ENCODE results near the gene ARPC4.
A peak's percentile ranks its signal among the peaks of the same experiment; 100 is the strongest.

DNA sequence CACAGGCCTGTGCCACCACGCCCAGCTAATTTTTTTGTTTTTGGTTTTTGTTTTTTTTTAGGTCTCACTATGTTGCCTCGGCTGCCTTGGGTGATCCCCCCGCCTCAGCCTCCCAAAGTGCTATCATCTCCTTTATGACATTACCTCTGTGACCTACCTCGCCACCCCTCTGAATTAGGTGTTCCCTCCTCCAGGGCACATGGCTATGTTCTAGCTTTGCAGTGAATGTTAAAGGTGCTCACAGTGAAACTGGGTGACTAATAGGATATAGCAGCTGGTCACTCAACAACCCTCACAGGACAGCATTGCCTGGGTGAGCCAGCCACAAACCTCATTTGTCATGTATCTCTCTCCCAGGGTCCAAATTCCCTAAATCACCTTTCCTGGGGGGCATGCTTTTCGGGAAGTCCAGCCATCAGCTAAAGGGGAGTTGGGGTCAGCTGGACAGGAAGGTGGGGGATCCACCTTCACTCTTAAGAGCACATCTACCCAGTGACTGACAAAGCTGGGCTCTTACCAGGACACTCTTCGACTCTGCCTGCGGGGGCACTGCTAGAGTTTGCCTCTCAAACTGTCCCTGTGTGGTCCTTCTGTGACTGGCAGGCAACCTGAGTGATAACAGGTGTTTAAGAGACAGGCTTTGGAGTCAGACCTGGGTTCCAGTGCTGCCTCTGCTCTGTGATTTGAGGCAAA is 15.6 kb downstream of the ARPC4 start:
- TF ChIP-seq CTCF (conservative IDR thresholded peaks at IDR 0.05 in 1 of 2, IDR thresholded peaks at IDR 0.05 in 1 of 2; ENCODE audit: extremely low read depth in 1 of 2, insufficient read depth in 1 of 2, low read depth in 1 of 2, low read length in 2 of 2) (peak; percentile 34), EZH2 (IDR thresholded peaks at IDR 0.05; ENCODE audit: borderline replicate concordance, low read length) (no peak)

All from mammary epithelial cell (primary cell).